Measurements from ENCODE around the gene TSPAN12. TPM values are rescaled to one million over a fixed set of nuclear protein-coding genes. Genes with fewer than 3 reads are reported as not detected.

TSPAN12 gene
- total RNA-seq (2012; rRNA removed): 0.72 and 1.1 TPM in 2 replicates
- polyA plus RNA-seq (2012; rRNA removed): 0.36 and 0.42 TPM in 2 replicates
- 0.15 and 0.49 TPM in 2 replicates for polyA plus RNA-seq (2012; cell fraction: cytosol; rRNA removed)
- polyA plus RNA-seq (2012; cell fraction: nucleus; rRNA removed; ENCODE audit: low replicate concordance): 0.23 and 0.37 TPM in 2 replicates
- percentile 53 among the genes with signal in this experiment for Bru-seq, nascent RNA
- percentile 54 among the genes with signal in this experiment for BruChase-seq, experiment 1, labeled RNA remaining after a 6-hour chase
- BruChase-seq, experiment 2, labeled RNA remaining after a 2-hour chase: percentile 61 among the genes with signal in this experiment
- long read RNA-seq, transcript TSPAN12-201 (8 exons, 2,798 nt): major isoform, 27 of 37 reads
- long read RNA-seq, partial matches to known transcripts: 6 of 37 reads
- long read RNA-seq, other reads (novel, unspliced or antisense): 4 of 37 reads

GRCh38 chr7:120857588-120858573, at the start of gene TSPAN12:
TSPAN12 (minus strand) TSS chr7:120858144; CDS start chr7:120856763, 1,381 bp downstream.
- BruUV-seq (replicated peaks): no TSS peak

More at GRCh38 chr7:120857588-120858573, at the start of gene TSPAN12:
- peak within 1 kb of the TSS; percentile 98 for H2AFZ ChIP-seq (replicated peaks; ENCODE audit: low read length, poor library complexity)
- no peaks in the 10 kb centered on the region for H3K79me1 ChIP-seq (ENCODE audit: low read depth in 1 of 2, low read length in 2 of 2)
- peak within 1 kb of the TSS; percentile 70; the same call in 1 of the 2 replicates for H3K56ac ChIP-seq (ENCODE audit: extremely low read depth, insufficient read depth, low read length)
- H3K27ac ChIP-seq (ENCODE audit: insufficient read depth, low read length): peak within 1 kb of the TSS; percentile 79
- H3K27me3 ChIP-seq (ENCODE audit: control insufficient read depth, insufficient read depth, low read length): peaks cover 1% of the 10 kb centered on the region
- intact Hi-C loops (cut with micrococcal nuclease) (loop anchor here (1.0 to 5.0 kb wide), 4 partner anchors 52 to 223 kb away; no protein-coding TSS in a partner anchor), dilution Hi-C loops (cut with HindIII; ENCODE audit: low sequenced_read_pairs, unreplicated experiment) (no loop called here), in situ Hi-C loops (cut with MboI; ENCODE audit: low sequenced_read_pairs) (no loop called here)
- H4K20me1 ChIP-seq (ENCODE audit: insufficient read depth, low read length): no peaks in the 10 kb centered on the region
- H3K36me3 ChIP-seq (ENCODE audit: control insufficient read depth, insufficient read depth, low read length): no peaks in the 10 kb centered on the region; the same call in 1 of the 2 replicates
- no peak within 1 kb of the TSS; the same call in 2 of the 3 replicates for H2BK15ac ChIP-seq (ENCODE audit: low read depth, low read length)
- H3K18ac ChIP-seq (ENCODE audit: low read depth, low read length): peak within 1 kb of the TSS; percentile 78
- peak within 1 kb of the TSS; percentile 88 for H2BK20ac ChIP-seq (ENCODE audit: low read depth, low read length)
- DNase-seq (peak; percentile 54), ATAC-seq (ENCODE audit: low read depth) (peak; percentile 96)
- H4K8ac ChIP-seq (ENCODE audit: low read depth in 2 of 2, low read length in 2 of 2): peak within 1 kb of the TSS; percentile 44 to 83; a peak in 2 of 4 replicates
- peak within 1 kb of the TSS; percentile 76; the same call in 1 of the 2 replicates for H3K23ac ChIP-seq (ENCODE audit: low read depth, low read length)
- peak within 1 kb of the TSS; percentile 61 for H4K91ac ChIP-seq (ENCODE audit: insufficient read depth, low read depth, low read length)
- POLR2A ChIA-PET (ENCODE audit: unreplicated experiment): interaction anchor here (0.6 kb wide), 1 partner anchor 92 kb away, joined by 3 read pairs; the partner anchor contains the start of gene ING3
- 0% methylated on average over 26 of the region's 71 CpGs; no CpG with 5 or more reads in 1 of the 2 experiments for WGBS, 2 experiments (ENCODE audit: extremely low coverage in 2 of 2, insufficient read length in 1 of 2)
- H2BK120ac ChIP-seq (ENCODE audit: low read depth, low read length): peak within 1 kb of the TSS; percentile 81
- H3K9ac ChIP-seq (ENCODE audit: low read depth, low read length): peak within 1 kb of the TSS; percentile 62
- H4K5ac ChIP-seq (ENCODE audit: low read depth, low read length): peak within 1 kb of the TSS; percentile 62
- no peak within 1 kb of the TSS for H2AK5ac ChIP-seq (ENCODE audit: low read depth, low read length)
- TF ChIP-seq SMC3 (IDR thresholded peaks at IDR 0.05; ENCODE audit: low read depth, low read length) (peak; percentile 18; the same call in 1 of the 2 replicates), RAD21 (IDR thresholded peaks at IDR 0.05; ENCODE audit: low read length) (peak; percentile 35), POLR2A (IDR thresholded peaks at IDR 0.05; ENCODE audit: low read depth, low read length) (no peak), CTCF (conservative IDR thresholded peaks at IDR 0.05; ENCODE audit: low read depth, low read length) (peak; percentile 65), NFE2L2 (IDR thresholded peaks at IDR 0.05; ENCODE audit: low read depth, low read length) (no peak), RCOR1 (IDR thresholded peaks at IDR 0.05; ENCODE audit: insufficient replicate concordance, low read length) (no peak)
- peak within 1 kb of the TSS; percentile 78; the same call in 1 of the 2 replicates for H3K14ac ChIP-seq (replicated peaks; ENCODE audit: low read depth, low read length)
- H3K9me1 ChIP-seq (ENCODE audit: insufficient read depth, low read length): no peaks in the 10 kb centered on the region; the same call in 1 of the 2 replicates
- no peaks in the 10 kb centered on the region for H3K9me3 ChIP-seq (ENCODE audit: control insufficient read depth, insufficient read depth, low read length)
- H2BK5ac ChIP-seq (ENCODE audit: low read depth, low read length, poor library complexity, severe bottlenecking): peak within 1 kb of the TSS; percentile 59
- H3K4me2 ChIP-seq (ENCODE audit: low read depth, low read length): peak within 1 kb of the TSS; percentile 92
- CTCF ChIA-PET: interaction anchor here (0.6 to 0.9 kb wide), 4 partner anchors 23 to 896 kb away, joined by 3 to 5 read pairs (median 4); no protein-coding TSS in a partner anchor
- peak within 1 kb of the TSS; percentile 79 for H3K4ac ChIP-seq (ENCODE audit: low read depth, low read length)
- H2AK9ac ChIP-seq (replicated peaks; ENCODE audit: low read depth, low read length, poor library complexity): peak within 1 kb of the TSS; percentile 62
- peak within 1 kb of the TSS; percentile 78 for H3K4me3 ChIP-seq (ENCODE audit: insufficient read depth, low read depth, low read length)
- no peaks in the 10 kb centered on the region for H3K4me1 ChIP-seq (ENCODE audit: control insufficient read depth, insufficient read depth, low read length)
